HCT116 (cell line): Measurements from ENCODE around the gene CCNE1. TPM values are rescaled to one million over a fixed set of nuclear protein-coding genes. Genes with fewer than 3 reads are reported as not detected.

Source experiments
- ATAC-seq: fragments of 200-7000 bp; cut with Tn5 transposase; 2 replicates; pipeline ENCODE4 v1.9.1; 2020; ENCODE audit warnings: mild to moderate bottlenecking, moderate library complexity
- Bru-seq: library from RNA; stranded (reverse); fragments of 400-500 nt; gene quantifications from one replicate; lab custom pipeline; 2021; lab: Mats Ljungman, UMichigan
- BruChase-seq, 2 experiments: library from RNA; stranded (reverse); fragments of 400-500 nt; gene quantifications; one replicate each; lab custom pipeline; 2021; lab: Mats Ljungman, UMichigan
- BruUV-seq: library from RNA; stranded (reverse); fragments of 400-500 nt; replicated peaks from 2 replicates; lab custom pipeline; 2021; lab: Mats Ljungman, UMichigan
- CTCF ChIA-PET: fragments of 300-600 bp; sonication (Branson Sonifier 250); formaldehyde crosslinking; loops from one replicate; lab custom pipeline; 2021; ENCODE audit warnings: antibody characterized with exemption; lab: Charles Lee
- POLR2A ChIA-PET: fragments of 300-600, 350-600 bp; sonication (Branson Sonifier 250); formaldehyde crosslinking; loops from one replicate; lab custom pipeline; 2021; ENCODE audit warnings: antibody characterized with exemption; lab: Charles Lee
- RAD21 ChIA-PET, 2 experiments: fragments of 300-600 bp; sonication (Branson Sonifier 250); formaldehyde crosslinking; loops; one replicate each; lab custom pipeline; 2023; ENCODE audit warnings: low total read pairs in 2 of 2; ENCODE audit not compliant: uncharacterized antibody in 2 of 2, unreplicated experiment in 2 of 2, low non-redundant PET in 1 of 2; lab: Charles Lee
- DNase-seq: peaks from one replicate; pipeline ENCODE4 v3.0.0-alpha.2; 2010; ENCODE audit warnings: low read depth, low spot score
- H2AFZ ChIP-seq: fragments of 200-600 bp; shearing (Covaris generic), sonication (generic); 2 replicates; pipeline ENCODE4 v1.6.1; 2017; ENCODE audit warnings: low read depth, mixed run types, mixed read lengths, antibody characterized with exemption, low read length; ENCODE audit not compliant: poor library complexity, severe bottlenecking
- H3K27ac ChIP-seq: 2 replicates; pipeline ENCODE4 v1.5.1; 2012; ENCODE audit warnings: low read depth, low read length
- H3K27me3 ChIP-seq: fragments of 200-600 bp; sonication (generic); 2 replicates; pipeline ENCODE4 v1.6.1; 2016; ENCODE audit warnings: mixed run types, low read length, mixed read lengths; ENCODE audit not compliant: insufficient read depth
- H3K36me3 ChIP-seq, 2 experiments: fragments of 200-500 bp in 1 of 2; fragments of 200-600 bp in 1 of 2; sonication (Bioruptor generic) in 1 of 2; sonication (generic) in 1 of 2; 2 replicates each; pipeline versions ENCODE4 v1.5.1 to v1.6.1; 2014 to 2016; ENCODE audit warnings: low read length in 2 of 2, inconsistent platforms in 1 of 2, mixed read lengths in 1 of 2, mixed run types in 1 of 2; ENCODE audit not compliant: insufficient read depth in 2 of 2, control insufficient read depth in 1 of 2
- H3K4me1 ChIP-seq, 2 experiments: fragments of 200-600 bp in 1 of 2; sonication (generic) in 1 of 2; 2 replicates each; pipeline versions ENCODE4 v1.5.1 to v1.6.1; 2012 to 2017; ENCODE audit warnings: low read length in 2 of 2, inconsistent platforms in 1 of 2, mild to moderate bottlenecking in 1 of 2, mixed read lengths in 1 of 2, mixed run types in 1 of 2, moderate library complexity in 1 of 2; ENCODE audit not compliant: insufficient read depth in 2 of 2, control insufficient read depth in 1 of 2
- H3K4me2 ChIP-seq: fragments of 200-600 bp; sonication (generic); 2 replicates; pipeline ENCODE4 v1.6.1; 2017; ENCODE audit warnings: mixed run types, low read length, mixed read lengths
- H3K4me3 ChIP-seq, 2 experiments: fragments of 200-600 bp in 1 of 2; sonication (generic) in 1 of 2; replicated peaks in 1 of 2; 2 replicates each; pipeline ENCODE4 v1.5.1; 2011 to 2016; ENCODE audit warnings: low read length in 2 of 2, control low read depth in 1 of 2, low read depth in 1 of 2, mild to moderate bottlenecking in 1 of 2, mixed read lengths in 1 of 2, mixed run types in 1 of 2
- H3K79me2 ChIP-seq: fragments of 200-600 bp; sonication (generic); 2 replicates; pipeline ENCODE4 v1.6.1; 2017; ENCODE audit warnings: mild to moderate bottlenecking, mixed run types, low read length, moderate library complexity, mixed read lengths; ENCODE audit not compliant: insufficient read depth
- H3K9ac ChIP-seq: fragments of 200-600 bp; sonication (generic); 2 replicates; pipeline ENCODE4 v1.6.1; 2016; ENCODE audit warnings: low read length, mixed read lengths
- H3K9me2 ChIP-seq: fragments of 200-600 bp; sonication (generic), shearing (Covaris generic); 2 replicates; pipeline ENCODE4 v1.6.1; 2017; ENCODE audit warnings: mixed run types, mild to moderate bottlenecking, moderate library complexity; ENCODE audit not compliant: insufficient read depth
- H3K9me3 ChIP-seq, 2 experiments: fragments of 200-500 bp in 1 of 2; fragments of 200-600 bp in 1 of 2; sonication (Bioruptor generic) in 1 of 2; sonication (generic) in 1 of 2; 2 replicates each; pipeline ENCODE4 v1.6.1; 2014 to 2017; ENCODE audit warnings: low read length in 2 of 2, mixed read lengths in 2 of 2, inconsistent platforms in 1 of 2, low read depth in 1 of 2, mild to moderate bottlenecking in 1 of 2, mixed run types in 1 of 2, moderate library complexity in 1 of 2; ENCODE audit not compliant: control insufficient read depth in 1 of 2, insufficient read depth in 1 of 2
- H4K20me1 ChIP-seq: fragments of 200-600 bp; sonication (generic), shearing (Covaris generic); 2 replicates; pipeline ENCODE4 v1.6.1; 2017; ENCODE audit warnings: mixed run types, mild to moderate bottlenecking, moderate library complexity; ENCODE audit not compliant: insufficient read depth
- CBX3 ChIP-seq: IDR thresholded peaks from 2 replicates; pipeline ENCODE4 v1.6.1; 2012; ENCODE audit warnings: low read depth
- EZH2phosphoT487 ChIP-seq: fragments of 200-600 bp; IDR thresholded peaks from 2 replicates; pipeline ENCODE4 v1.6.1; 2018; ENCODE audit warnings: antibody characterized with exemption, borderline replicate concordance
- MAX ChIP-seq: IDR thresholded peaks from 2 replicates; pipeline ENCODE4 v1.6.1; 2012
- POLR2A ChIP-seq: IDR thresholded peaks from 2 replicates; pipeline ENCODE4 v1.7.0; 2011; ENCODE audit warnings: borderline replicate concordance; ENCODE audit not compliant: insufficient read depth, insufficient read length; ENCODE audit errors: extremely low read depth
- POLR2AphosphoS5 ChIP-seq: IDR thresholded peaks from 2 replicates; pipeline ENCODE4 v1.6.1; 2011; ENCODE audit warnings: mild to moderate bottlenecking, low read depth, low read length, moderate library complexity
- RAD21 ChIP-seq: IDR thresholded peaks from 2 replicates; pipeline ENCODE4 v1.6.1; 2012; ENCODE audit warnings: low read depth, mild to moderate bottlenecking
- SIN3A ChIP-seq: IDR thresholded peaks from 2 replicates; pipeline ENCODE4 v1.6.1; 2012; ENCODE audit warnings: low read depth
- TCF7L2 ChIP-seq: IDR thresholded peaks from 2 replicates; pipeline ENCODE4 v1.7.0; 2011; ENCODE audit warnings: borderline replicate concordance, inconsistent platforms; ENCODE audit not compliant: insufficient read depth, insufficient read length; ENCODE audit errors: extremely low read depth
- ZFX ChIP-seq: fragments of 450-650 bp; IDR thresholded peaks from 2 replicates; pipeline ENCODE4 v1.6.1; 2017
- intact Hi-C: fragments of 100-400 bp; cut with micrococcal nuclease; formaldehyde crosslinking; loops from 2 replicates; pipeline ENCODE4 v1.10.0; 2022
- long read RNA-seq: library from polyadenylated mRNA; unstranded; transcript quantifications from one replicate; pipeline ENCODE4 v2.0.0, GENCODE V29; 2021; ENCODE audit not compliant: unreplicated experiment
- polyA plus RNA-seq: library from polyadenylated mRNA; unstranded; fragments of >200 nt; gene quantifications from 2 replicates; pipeline ENCODE4 v1.2.1, GENCODE V29; 2012; ENCODE audit warnings: missing spikeins
- total RNA-seq: library from RNA; stranded (reverse); gene quantifications from one replicate; pipeline ENCODE4 v1.2.1, GENCODE V29; 2021; ENCODE audit not compliant: unreplicated experiment
- TF ChIP-seq, protein P1 (sequence below): IDR thresholded peaks from 2 replicates; pipeline ENCODE4 v1.6.1; 2012; ENCODE audit warnings: low read depth
- TF ChIP-seq, protein P2 (sequence below): IDR thresholded peaks from 2 replicates; pipeline ENCODE4 v1.6.1; 2012
- TF ChIP-seq, protein P3 (sequence below), 3 experiments: fragments of 200-600 bp in 1 of 3; sonication (generic) in 1 of 3; IDR thresholded peaks in 2 of 3; conservative IDR thresholded peaks in 1 of 3; 2 replicates each; pipeline ENCODE4 v1.5.1; 2012 to 2017; ENCODE audit warnings: low read depth in 2 of 3, low read length in 2 of 3, antibody characterized with exemption in 1 of 3, borderline replicate concordance in 1 of 3, control low read depth in 1 of 3, mild to moderate bottlenecking in 1 of 3, mixed read lengths in 1 of 3, mixed run types in 1 of 3, moderate library complexity in 1 of 3; ENCODE audit not compliant: insufficient read depth in 1 of 3

The CCNE1 gene
- total RNA-seq (29.3 TPM), Bru-seq, nascent RNA (percentile 68 among the genes with signal in this experiment), BruChase-seq, experiment 1, labeled RNA remaining after a 6-hour chase (percentile 72 among the genes with signal in this experiment), BruChase-seq, experiment 2, labeled RNA remaining after a 2-hour chase (percentile 69 among the genes with signal in this experiment)
- polyA plus RNA-seq: 14.7 and 18.4 TPM in 2 replicates
- long read RNA-seq, transcript CCNE1-201 (12 exons, 2,043 nt): major isoform, 30 of 58 reads
- long read RNA-seq, partial matches to known transcripts: 11 of 58 reads
- long read RNA-seq, other reads (novel, unspliced or antisense): 17 of 58 reads

GRCh38 chr19:29811125-29812079 lies at the start of gene CCNE1:
Gene CCNE1 (plus strand): TSS chr19:29811991. CDS start chr19:29812556, 565 bp downstream.
- peaks cover 7 to 23% of the 10 kb centered on the region in 2 experiments; a peak in 3 of 4 replicates for H3K4me1 ChIP-seq
- H3K9ac ChIP-seq: peak within 1 kb of the TSS; percentile 78
- intact Hi-C loops: loop anchor here (2.0 kb wide), 1 partner anchor 33 kb away; no protein-coding TSS in a partner anchor
- DNase-seq: peak; percentile 43
- peak within 1 kb of the TSS; percentile 93 for H3K4me2 ChIP-seq
- BruUV-seq: TSS peak; percentile 78
- ATAC-seq: peak; percentile 93
- H3K9me3 ChIP-seq: no peaks in the 10 kb centered on the region
- peaks cover 8% of the 10 kb centered on the region; the same call in 1 of the 2 replicates for H3K79me2 ChIP-seq
- POLR2A ChIA-PET: no interaction called here
- peak within 1 kb of the TSS; percentile 62 to 73 for H3K4me3 ChIP-seq
- CTCF ChIA-PET: interaction anchor here (0.6 kb wide), 1 partner anchor 581 kb away, joined by 4 read pairs; no protein-coding TSS in a partner anchor
- H4K20me1 ChIP-seq: no peaks in the 10 kb centered on the region
- H3K36me3 ChIP-seq: peaks cover 2 to 12% of the 10 kb centered on the region in 2 experiments; a peak in 1 of 4 replicates
- RAD21 ChIA-PET: no interaction called here
- no peaks in the 10 kb centered on the region for H3K9me2 ChIP-seq
- peak within 1 kb of the TSS; percentile 80 for H3K27ac ChIP-seq
- TF ChIP-seq ZFX (peak; percentile 68), POLR2AphosphoS5 (peak; percentile 25; the same call in 1 of the 2 replicates), TCF7L2 (peak; percentile 36), MAX (peak; percentile 25; the same call in 1 of the 2 replicates), CBX3 (no peak), POLR2A (peak; percentile 8), RAD21 (no peak), EZH2phosphoT487 (no peak), SIN3A (peak; percentile 54; the same call in 1 of the 2 replicates)
- TF ChIP-seq, protein P1, sequence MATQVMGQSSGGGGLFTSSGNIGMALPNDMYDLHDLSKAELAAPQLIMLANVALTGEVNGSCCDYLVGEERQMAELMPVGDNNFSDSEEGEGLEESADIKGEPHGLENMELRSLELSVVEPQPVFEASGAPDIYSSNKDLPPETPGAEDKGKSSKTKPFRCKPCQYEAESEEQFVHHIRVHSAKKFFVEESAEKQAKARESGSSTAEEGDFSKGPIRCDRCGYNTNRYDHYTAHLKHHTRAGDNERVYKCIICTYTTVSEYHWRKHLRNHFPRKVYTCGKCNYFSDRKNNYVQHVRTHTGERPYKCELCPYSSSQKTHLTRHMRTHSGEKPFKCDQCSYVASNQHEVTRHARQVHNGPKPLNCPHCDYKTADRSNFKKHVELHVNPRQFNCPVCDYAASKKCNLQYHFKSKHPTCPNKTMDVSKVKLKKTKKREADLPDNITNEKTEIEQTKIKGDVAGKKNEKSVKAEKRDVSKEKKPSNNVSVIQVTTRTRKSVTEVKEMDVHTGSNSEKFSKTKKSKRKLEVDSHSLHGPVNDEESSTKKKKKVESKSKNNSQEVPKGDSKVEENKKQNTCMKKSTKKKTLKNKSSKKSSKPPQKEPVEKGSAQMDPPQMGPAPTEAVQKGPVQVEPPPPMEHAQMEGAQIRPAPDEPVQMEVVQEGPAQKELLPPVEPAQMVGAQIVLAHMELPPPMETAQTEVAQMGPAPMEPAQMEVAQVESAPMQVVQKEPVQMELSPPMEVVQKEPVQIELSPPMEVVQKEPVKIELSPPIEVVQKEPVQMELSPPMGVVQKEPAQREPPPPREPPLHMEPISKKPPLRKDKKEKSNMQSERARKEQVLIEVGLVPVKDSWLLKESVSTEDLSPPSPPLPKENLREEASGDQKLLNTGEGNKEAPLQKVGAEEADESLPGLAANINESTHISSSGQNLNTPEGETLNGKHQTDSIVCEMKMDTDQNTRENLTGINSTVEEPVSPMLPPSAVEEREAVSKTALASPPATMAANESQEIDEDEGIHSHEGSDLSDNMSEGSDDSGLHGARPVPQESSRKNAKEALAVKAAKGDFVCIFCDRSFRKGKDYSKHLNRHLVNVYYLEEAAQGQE: no peak
- TF ChIP-seq, protein P2, sequence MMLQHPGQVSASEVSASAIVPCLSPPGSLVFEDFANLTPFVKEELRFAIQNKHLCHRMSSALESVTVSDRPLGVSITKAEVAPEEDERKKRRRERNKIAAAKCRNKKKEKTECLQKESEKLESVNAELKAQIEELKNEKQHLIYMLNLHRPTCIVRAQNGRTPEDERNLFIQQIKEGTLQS: no peak
- TF ChIP-seq, protein P3, sequence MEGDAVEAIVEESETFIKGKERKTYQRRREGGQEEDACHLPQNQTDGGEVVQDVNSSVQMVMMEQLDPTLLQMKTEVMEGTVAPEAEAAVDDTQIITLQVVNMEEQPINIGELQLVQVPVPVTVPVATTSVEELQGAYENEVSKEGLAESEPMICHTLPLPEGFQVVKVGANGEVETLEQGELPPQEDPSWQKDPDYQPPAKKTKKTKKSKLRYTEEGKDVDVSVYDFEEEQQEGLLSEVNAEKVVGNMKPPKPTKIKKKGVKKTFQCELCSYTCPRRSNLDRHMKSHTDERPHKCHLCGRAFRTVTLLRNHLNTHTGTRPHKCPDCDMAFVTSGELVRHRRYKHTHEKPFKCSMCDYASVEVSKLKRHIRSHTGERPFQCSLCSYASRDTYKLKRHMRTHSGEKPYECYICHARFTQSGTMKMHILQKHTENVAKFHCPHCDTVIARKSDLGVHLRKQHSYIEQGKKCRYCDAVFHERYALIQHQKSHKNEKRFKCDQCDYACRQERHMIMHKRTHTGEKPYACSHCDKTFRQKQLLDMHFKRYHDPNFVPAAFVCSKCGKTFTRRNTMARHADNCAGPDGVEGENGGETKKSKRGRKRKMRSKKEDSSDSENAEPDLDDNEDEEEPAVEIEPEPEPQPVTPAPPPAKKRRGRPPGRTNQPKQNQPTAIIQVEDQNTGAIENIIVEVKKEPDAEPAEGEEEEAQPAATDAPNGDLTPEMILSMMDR (IDR thresholded peaks at IDR 0.05 in 2 of 3, conservative IDR thresholded peaks at IDR 0.05 in 1 of 3; ENCODE audit: borderline replicate concordance in 1 of 3, insufficient read depth in 1 of 3, low read depth in 2 of 3, low read length in 2 of 3): no peak
- no peak within 1 kb of the TSS for H2AFZ ChIP-seq
- H3K27me3 ChIP-seq: no peaks in the 10 kb centered on the region
